Measurements from ENCODE around the gene TPK1.

The TPK1 gene

GRCh38 chr7:144524271-144524670 lies 311.6 kb downstream of the TPK1 start:
- Mint-ChIP-seq H3K4me1 (peaks cover 6 to 7% of the 10 kb centered on the region in 2 donors), H3K9me3 (no peaks in the 10 kb centered on the region), H3K27me3 (no peaks in the 10 kb centered on the region), H3K27ac (no peak overlapping the region), H3K36me3 (peaks cover 7 to 18% of the 10 kb centered on the region in 2 donors), H3K4me3 (no peak overlapping the region)
- ATAC-seq (replicated peaks), result no peak
- DNase-seq, result no peak

- no peak for DNase-seq
- ATAC-seq (replicated peaks), result no peak
Observed at GRCh38 chr7:144523621-144524020, 312.2 kb downstream of the TPK1 start.

GRCh38 chr7:144519925-144520324 lies 315.9 kb downstream of the TPK1 start:
- H3K36me3 Mint-ChIP-seq, result peaks cover 7 to 14% of the 10 kb centered on the region in 2 donors
- no peak for DNase-seq
- ATAC-seq (replicated peaks), result no peak
- no peaks in the 10 kb centered on the region for H3K9me3 Mint-ChIP-seq
- H3K4me1 Mint-ChIP-seq, result peaks cover 4 to 5% of the 10 kb centered on the region in 2 donors
- no peaks in the 10 kb centered on the region for H3K27me3 Mint-ChIP-seq
- no peak overlapping the region for H3K4me3 Mint-ChIP-seq
- H3K27ac Mint-ChIP-seq, result no peak overlapping the region

More at GRCh38 chr7:144523621-144524020, 312.2 kb downstream of the TPK1 start:
- Mint-ChIP-seq H3K4me3 (no peak overlapping the region), H3K36me3 (peaks cover 7 to 18% of the 10 kb centered on the region in 2 donors), H3K27me3 (no peaks in the 10 kb centered on the region), H3K27ac (no peak overlapping the region), H3K9me3 (no peaks in the 10 kb centered on the region), H3K4me1 (peaks cover 4 to 5% of the 10 kb centered on the region in 2 donors)

GRCh38 chr7:144518360-144518759 lies 317.5 kb downstream of the TPK1 start:
- Mint-ChIP-seq H3K4me3 (no peak overlapping the region), H3K4me1 (peaks cover 4 to 5% of the 10 kb centered on the region in 2 donors), H3K27ac (no peak overlapping the region), H3K36me3 (peaks cover 7 to 14% of the 10 kb centered on the region in 2 donors), H3K9me3 (no peaks in the 10 kb centered on the region), H3K27me3 (no peaks in the 10 kb centered on the region)
- no peak for ATAC-seq (replicated peaks)
- DNase-seq, result no peak

GRCh38 chr7:144517749-144518148 lies 318.1 kb downstream of the TPK1 start:
- H3K4me1 Mint-ChIP-seq, result peaks cover 4 to 5% of the 10 kb centered on the region in 2 donors
- no peaks in the 10 kb centered on the region for H3K9me3 Mint-ChIP-seq
- peaks cover 7 to 14% of the 10 kb centered on the region in 2 donors for H3K36me3 Mint-ChIP-seq
- DNase-seq (no peak), ATAC-seq (replicated peaks) (no peak)
- no peak overlapping the region for H3K27ac Mint-ChIP-seq
- no peaks in the 10 kb centered on the region for H3K27me3 Mint-ChIP-seq
- H3K4me3 Mint-ChIP-seq, result no peak overlapping the region

GRCh38 chr7:144516729-144517525 lies 318.9 kb downstream of the TPK1 start:
- Mint-ChIP-seq H3K27ac (no peak overlapping the region), H3K27me3 (no peaks in the 10 kb centered on the region), H3K36me3 (peaks cover 7 to 12% of the 10 kb centered on the region in 2 donors), H3K4me1 (peaks cover 3 to 5% of the 10 kb centered on the region in 2 donors), H3K4me3 (no peak overlapping the region), H3K9me3 (no peaks in the 10 kb centered on the region)
- ATAC-seq (replicated peaks) (no peak), DNase-seq (no peak)

- peaks cover 2 to 4% of the 10 kb centered on the region in 2 donors for H3K36me3 Mint-ChIP-seq
- H3K4me3 Mint-ChIP-seq, result no peak overlapping the region
- no peaks in the 10 kb centered on the region for H3K9me3 Mint-ChIP-seq
- no peaks in the 10 kb centered on the region for H3K27me3 Mint-ChIP-seq
- H3K27ac Mint-ChIP-seq, result no peak overlapping the region
- peak in 1 of 2 donors; percentile 39 for ATAC-seq (replicated peaks)
- DNase-seq, result no peak
- H3K4me1 Mint-ChIP-seq, result no peaks in the 10 kb centered on the region
Observed at GRCh38 chr7:144513334-144513733, 322.5 kb downstream of the TPK1 start.

- H3K9me3 Mint-ChIP-seq, result peaks cover 0 to under 1% of the 10 kb centered on the region in 2 donors
- H3K27me3 Mint-ChIP-seq, result no peaks in the 10 kb centered on the region
- no peak for DNase-seq
- no peak overlapping the region for H3K27ac Mint-ChIP-seq
- H3K4me3 Mint-ChIP-seq, result no peak overlapping the region
- no peak for ATAC-seq (replicated peaks)
- H3K4me1 Mint-ChIP-seq, result no peaks in the 10 kb centered on the region
- peaks cover 4 to 5% of the 10 kb centered on the region in 2 donors for H3K36me3 Mint-ChIP-seq
Observed at GRCh38 chr7:144510621-144511020, 325.2 kb downstream of the TPK1 start.

- H3K27ac Mint-ChIP-seq, result no peak overlapping the region
- no peaks in the 10 kb centered on the region for H3K27me3 Mint-ChIP-seq
- H3K4me3 Mint-ChIP-seq, result no peak overlapping the region
- peaks cover 7% of the 10 kb centered on the region in 2 donors for H3K36me3 Mint-ChIP-seq
- ATAC-seq (replicated peaks) (no peak), DNase-seq (no peak)
- peaks cover 0 to 2% of the 10 kb centered on the region in 2 donors for H3K9me3 Mint-ChIP-seq
- no peaks in the 10 kb centered on the region for H3K4me1 Mint-ChIP-seq
Observed at GRCh38 chr7:144508702-144509101, 327.2 kb downstream of the TPK1 start.

GRCh38 chr7:144503215-144503614 lies 332.6 kb downstream of the TPK1 start:
- no peak overlapping the region for H3K4me3 Mint-ChIP-seq
- no peak for DNase-seq
- no peak for ATAC-seq (replicated peaks)

GRCh38 chr7:144500225-144500624 lies 335.6 kb downstream of the TPK1 start:
- ATAC-seq (replicated peaks) (no peak), DNase-seq (no peak)
- H3K9me3 Mint-ChIP-seq, result peaks cover 0 to 2% of the 10 kb centered on the region in 2 donors
- no peak overlapping the region for H3K27ac Mint-ChIP-seq
- H3K4me1 Mint-ChIP-seq, result no peaks in the 10 kb centered on the region
- H3K4me3 Mint-ChIP-seq, result no peak overlapping the region
- no peaks in the 10 kb centered on the region for H3K27me3 Mint-ChIP-seq
- no peaks in the 10 kb centered on the region for H3K36me3 Mint-ChIP-seq

More at GRCh38 chr7:144503215-144503614, 332.6 kb downstream of the TPK1 start:
- Mint-ChIP-seq H3K9me3 (peaks cover 0 to 2% of the 10 kb centered on the region in 2 donors), H3K36me3 (peaks cover 2 to 5% of the 10 kb centered on the region in 2 donors), H3K4me1 (no peaks in the 10 kb centered on the region), H3K27me3 (no peaks in the 10 kb centered on the region), H3K27ac (no peak overlapping the region)

GRCh38 chr7:144497282-144497681 lies 338.6 kb downstream of the TPK1 start:
- DNase-seq (no peak), ATAC-seq (replicated peaks) (no peak)
- H3K4me3 Mint-ChIP-seq, result no peak overlapping the region
- no peak overlapping the region for H3K27ac Mint-ChIP-seq
- peaks cover 0 to 5% of the 10 kb centered on the region in 2 donors for H3K9me3 Mint-ChIP-seq
- H3K27me3 Mint-ChIP-seq, result no peaks in the 10 kb centered on the region
- H3K36me3 Mint-ChIP-seq, result peaks cover 3 to 4% of the 10 kb centered on the region in 2 donors
- no peaks in the 10 kb centered on the region for H3K4me1 Mint-ChIP-seq

GRCh38 chr7:144494355-144494754 lies 341.5 kb downstream of the TPK1 start:
- no peak for ATAC-seq (replicated peaks)
- no peak overlapping the region for H3K27ac Mint-ChIP-seq
- no peak overlapping the region for H3K4me3 Mint-ChIP-seq
- no peaks in the 10 kb centered on the region for H3K4me1 Mint-ChIP-seq
- H3K36me3 Mint-ChIP-seq, result peaks cover 9 to 11% of the 10 kb centered on the region in 2 donors
- peaks cover 0 to 5% of the 10 kb centered on the region in 2 donors for H3K9me3 Mint-ChIP-seq
- DNase-seq, result no peak
- H3K27me3 Mint-ChIP-seq, result no peaks in the 10 kb centered on the region

GRCh38 chr7:144489504-144489903 lies 346.3 kb downstream of the TPK1 start:
- Mint-ChIP-seq H3K4me1 (no peaks in the 10 kb centered on the region), H3K27ac (no peak overlapping the region), H3K4me3 (no peak overlapping the region), H3K36me3 (peaks cover 11 to 13% of the 10 kb centered on the region in 2 donors), H3K27me3 (no peaks in the 10 kb centered on the region), H3K9me3 (no peaks in the 10 kb centered on the region)
- ATAC-seq (replicated peaks), result no peak
- DNase-seq, result no peak

- peaks cover 11 to 13% of the 10 kb centered on the region in 2 donors for H3K36me3 Mint-ChIP-seq
- H3K27ac Mint-ChIP-seq, result no peak overlapping the region
- no peak overlapping the region for H3K4me3 Mint-ChIP-seq
- H3K27me3 Mint-ChIP-seq, result no peaks in the 10 kb centered on the region
- no peak for ATAC-seq (replicated peaks)
- H3K9me3 Mint-ChIP-seq, result peaks cover 0 to under 1% of the 10 kb centered on the region in 2 donors
- H3K4me1 Mint-ChIP-seq, result no peaks in the 10 kb centered on the region
- no peak for DNase-seq
Observed at GRCh38 chr7:144488977-144489376, 346.9 kb downstream of the TPK1 start.
